Prostate gland (tissue), 2 donors: ENCODE data around the gene STK10.
A peak's percentile ranks its signal among the peaks of the same experiment; 100 is the strongest.

Source experiments
- POLR2A ChIP-seq: fragments of 450-650 bp; IDR thresholded peaks from one replicate; pipeline ENCODE4 v1.6.1; 2016; ENCODE audit warnings: antibody characterized with exemption, mild to moderate bottlenecking
- TF ChIP-seq, protein P1 (sequence below), 4 experiments: fragments of 200-600 bp in 2 of 4; fragments of 450-650 bp in 2 of 4; sonication (generic) in 2 of 4; IDR thresholded peaks; 1 replicate in 3 of 4; 2 replicates in 1 of 4; pipeline ENCODE4 v1.5.1; 2016 to 2019; ENCODE audit warnings: antibody characterized with exemption in 4 of 4, mild to moderate bottlenecking in 2 of 4, moderate library complexity in 2 of 4

DNA sequence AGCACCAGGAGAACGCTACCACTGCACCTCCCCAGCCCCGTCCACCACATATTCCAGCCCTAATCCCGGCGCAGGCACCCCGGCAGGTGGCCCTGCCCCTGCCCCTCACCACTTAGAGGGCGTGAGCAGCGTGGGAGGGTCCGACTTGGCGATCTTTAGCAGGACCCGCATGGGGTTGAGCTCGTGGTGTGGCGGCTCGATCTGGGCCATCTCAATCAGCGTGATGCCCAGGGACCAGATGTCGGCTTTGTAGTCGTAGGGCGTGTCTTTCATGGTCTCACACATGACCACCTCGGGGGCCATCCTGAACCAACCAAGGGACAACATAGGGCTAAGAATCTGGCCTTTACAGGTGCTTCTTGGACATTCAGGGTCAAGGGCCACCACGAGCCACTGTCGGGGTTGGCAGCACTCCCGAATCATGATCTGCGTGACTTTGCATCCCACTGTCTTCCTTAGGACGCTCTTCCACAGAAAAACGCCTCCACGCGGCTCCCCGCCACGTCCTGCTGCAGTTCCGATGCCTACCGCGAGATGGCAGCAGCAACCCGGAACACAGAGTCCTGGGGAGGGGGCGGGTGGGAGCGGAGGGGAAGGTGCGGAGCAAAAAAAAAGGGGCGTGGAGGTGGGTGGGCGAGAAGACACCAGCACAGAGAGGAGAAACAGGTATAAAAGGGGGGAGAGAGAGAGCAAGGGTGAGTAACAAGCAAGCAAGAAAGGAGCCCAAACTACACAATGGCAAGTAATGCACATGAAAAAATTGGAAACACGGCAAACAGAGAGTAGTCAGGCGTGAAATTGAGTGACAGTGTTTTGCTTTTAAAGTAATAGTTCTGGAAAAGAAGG lies 81.3 kb downstream of the STK10 start:
- TF ChIP-seq, protein P1, sequence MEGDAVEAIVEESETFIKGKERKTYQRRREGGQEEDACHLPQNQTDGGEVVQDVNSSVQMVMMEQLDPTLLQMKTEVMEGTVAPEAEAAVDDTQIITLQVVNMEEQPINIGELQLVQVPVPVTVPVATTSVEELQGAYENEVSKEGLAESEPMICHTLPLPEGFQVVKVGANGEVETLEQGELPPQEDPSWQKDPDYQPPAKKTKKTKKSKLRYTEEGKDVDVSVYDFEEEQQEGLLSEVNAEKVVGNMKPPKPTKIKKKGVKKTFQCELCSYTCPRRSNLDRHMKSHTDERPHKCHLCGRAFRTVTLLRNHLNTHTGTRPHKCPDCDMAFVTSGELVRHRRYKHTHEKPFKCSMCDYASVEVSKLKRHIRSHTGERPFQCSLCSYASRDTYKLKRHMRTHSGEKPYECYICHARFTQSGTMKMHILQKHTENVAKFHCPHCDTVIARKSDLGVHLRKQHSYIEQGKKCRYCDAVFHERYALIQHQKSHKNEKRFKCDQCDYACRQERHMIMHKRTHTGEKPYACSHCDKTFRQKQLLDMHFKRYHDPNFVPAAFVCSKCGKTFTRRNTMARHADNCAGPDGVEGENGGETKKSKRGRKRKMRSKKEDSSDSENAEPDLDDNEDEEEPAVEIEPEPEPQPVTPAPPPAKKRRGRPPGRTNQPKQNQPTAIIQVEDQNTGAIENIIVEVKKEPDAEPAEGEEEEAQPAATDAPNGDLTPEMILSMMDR (IDR thresholded peaks at IDR 0.05): peak; percentile 76 to 98 (median 89)
- TF ChIP-seq POLR2A: no peak
